ENCODE measurements around the gene LRRC45. TPM values are rescaled to one million over a fixed set of nuclear protein-coding genes. Genes with fewer than 3 reads are reported as not detected.

The LRRC45 gene
- total and polyA plus RNA-seq, 2 donors (not counting 3 experiments of a cell fraction or from before 2014, with no cell fraction given): 7.6 to 22.9 TPM

DNA sequence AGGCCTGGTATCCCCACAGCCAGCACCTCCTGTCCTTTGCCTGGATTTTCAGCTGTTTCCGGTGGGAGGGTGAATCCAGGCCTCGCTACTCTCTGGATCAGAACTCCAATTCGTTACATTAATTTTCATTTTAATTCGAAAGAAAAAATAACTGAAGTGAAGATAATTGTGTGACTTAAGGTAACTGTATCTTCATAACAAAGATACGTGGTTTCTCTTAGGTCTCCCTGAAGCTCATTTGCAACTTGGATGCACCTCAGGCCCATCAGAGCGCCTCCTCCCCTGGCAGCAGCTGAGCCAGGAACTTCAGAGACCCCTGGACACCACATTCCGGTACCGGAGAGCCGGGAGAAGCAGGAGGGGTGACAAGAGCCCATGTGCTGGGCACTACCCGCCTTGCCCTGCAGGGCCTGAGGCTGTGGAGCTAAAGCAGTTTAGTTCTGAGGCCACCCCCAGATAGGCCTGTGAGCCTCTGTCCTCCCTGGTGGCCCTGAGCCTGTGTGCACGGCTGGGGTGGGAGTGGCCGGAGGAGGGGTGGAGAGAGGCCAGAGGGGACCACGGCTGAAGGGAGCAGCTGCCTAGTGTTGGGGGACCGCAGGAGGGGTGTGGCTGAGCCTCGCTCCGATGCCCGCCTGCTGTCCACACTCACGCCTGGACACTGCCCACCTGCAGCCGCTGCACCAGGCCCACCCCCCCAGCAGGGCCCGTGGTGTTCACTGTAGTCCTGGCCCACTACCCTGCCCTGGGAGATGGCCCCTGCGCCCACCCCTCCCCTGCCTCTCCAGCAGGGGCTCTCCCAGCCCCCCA lies 53.9 kb downstream of the LRRC45 start:
- H3K27ac ChIP-seq (ENCODE audit: insufficient read depth, low read depth, low read length): no peak overlapping the region
- no peak overlapping the region for H3K4me2 ChIP-seq (ENCODE audit: insufficient read depth, low read length)
- no peak overlapping the region for H2AFZ ChIP-seq (ENCODE audit: low read depth, low read length)
- H3K9me3 ChIP-seq (replicated peaks; ENCODE audit: control insufficient read depth, insufficient read depth, low read length): no peaks in the 10 kb centered on the region
- DNase-seq (ENCODE audit: low read depth, low spot score): no peak
- ChIA-PET POLR2A (no interaction called here), CTCF (interaction anchor here (0.7 kb wide), 1 partner anchor 46 kb away, joined by 3 read pairs; no protein-coding TSS in a partner anchor)
- BruUV-seq (replicated peaks): no TSS peak
- H3K9me1 ChIP-seq (replicated peaks; ENCODE audit: control insufficient read depth, extremely low read depth, insufficient read depth, low read length): no peaks in the 10 kb centered on the region
- intact Hi-C loops (cut with micrococcal nuclease) (no loop called here), dilution Hi-C loops (cut with MboI; ENCODE audit: extremely low pct_ligation_motif_present, low sequenced_read_pairs) (no loop called here)
- peaks cover 16 to 26% of the 10 kb centered on the region in 2 experiments for H3K36me3 ChIP-seq (ENCODE audit: control insufficient read depth in 2 of 2, extremely low read depth in 1 of 2, insufficient read depth in 2 of 2, low read length in 2 of 2)
- H3K79me2 ChIP-seq (ENCODE audit: control insufficient read depth, insufficient read depth, low read length): no peaks in the 10 kb centered on the region
- no peak for FAIRE-seq
- H3K9ac ChIP-seq (replicated peaks; ENCODE audit: extremely low read depth, insufficient read depth, low read length): no peak overlapping the region
- no peaks in the 10 kb centered on the region for H3K27me3 ChIP-seq (ENCODE audit: control insufficient read depth in 2 of 2, insufficient read depth in 2 of 2, low read length in 2 of 2)
- no peak for TF ChIP-seq POLR2A (IDR thresholded peaks at IDR 0.05; ENCODE audit: low read depth, low read length)
- TF ChIP-seq MYC (IDR thresholded peaks at IDR 0.05; ENCODE audit: low read depth, low read length): no peak
- no peak for TF ChIP-seq GATA2 (IDR thresholded peaks at IDR 0.05; ENCODE audit: insufficient read depth, insufficient read length, low read depth, low read length)
- TF ChIP-seq POLR2AphosphoS5 (IDR thresholded peaks at IDR 0.05; ENCODE audit: insufficient read depth, low read depth, low read length): no peak
- TF ChIP-seq, protein P1, sequence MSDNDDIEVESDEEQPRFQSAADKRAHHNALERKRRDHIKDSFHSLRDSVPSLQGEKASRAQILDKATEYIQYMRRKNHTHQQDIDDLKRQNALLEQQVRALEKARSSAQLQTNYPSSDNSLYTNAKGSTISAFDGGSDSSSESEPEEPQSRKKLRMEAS (IDR thresholded peaks at IDR 0.05; ENCODE audit: insufficient read depth, insufficient read length): no peak
- TF ChIP-seq FOS (IDR thresholded peaks at IDR 0.05; ENCODE audit: borderline replicate concordance, insufficient read depth, low read length): no peak
- TF ChIP-seq, protein P2, sequence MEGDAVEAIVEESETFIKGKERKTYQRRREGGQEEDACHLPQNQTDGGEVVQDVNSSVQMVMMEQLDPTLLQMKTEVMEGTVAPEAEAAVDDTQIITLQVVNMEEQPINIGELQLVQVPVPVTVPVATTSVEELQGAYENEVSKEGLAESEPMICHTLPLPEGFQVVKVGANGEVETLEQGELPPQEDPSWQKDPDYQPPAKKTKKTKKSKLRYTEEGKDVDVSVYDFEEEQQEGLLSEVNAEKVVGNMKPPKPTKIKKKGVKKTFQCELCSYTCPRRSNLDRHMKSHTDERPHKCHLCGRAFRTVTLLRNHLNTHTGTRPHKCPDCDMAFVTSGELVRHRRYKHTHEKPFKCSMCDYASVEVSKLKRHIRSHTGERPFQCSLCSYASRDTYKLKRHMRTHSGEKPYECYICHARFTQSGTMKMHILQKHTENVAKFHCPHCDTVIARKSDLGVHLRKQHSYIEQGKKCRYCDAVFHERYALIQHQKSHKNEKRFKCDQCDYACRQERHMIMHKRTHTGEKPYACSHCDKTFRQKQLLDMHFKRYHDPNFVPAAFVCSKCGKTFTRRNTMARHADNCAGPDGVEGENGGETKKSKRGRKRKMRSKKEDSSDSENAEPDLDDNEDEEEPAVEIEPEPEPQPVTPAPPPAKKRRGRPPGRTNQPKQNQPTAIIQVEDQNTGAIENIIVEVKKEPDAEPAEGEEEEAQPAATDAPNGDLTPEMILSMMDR (IDR thresholded peaks at IDR 0.05; ENCODE audit: extremely low read depth in 1 of 2, insufficient read depth in 1 of 2, low read depth in 1 of 2, low read length in 2 of 2): no peak
- TF ChIP-seq EZH2 (IDR thresholded peaks at IDR 0.05; ENCODE audit: borderline replicate concordance, low read depth, low read length, severe bottlenecking): no peak
- TF ChIP-seq JUN (IDR thresholded peaks at IDR 0.05; ENCODE audit: borderline replicate concordance, insufficient read depth, insufficient read length, low read depth): no peak
- no peak overlapping the region for H3K4me3 ChIP-seq (replicated peaks in 1 of 3; ENCODE audit: insufficient read depth in 1 of 3, low read depth in 1 of 3, low read length in 3 of 3)
- H4K20me1 ChIP-seq (replicated peaks; ENCODE audit: control insufficient read depth, extremely low read depth, insufficient read depth, low read length): no peaks in the 10 kb centered on the region
- no peaks in the 10 kb centered on the region for H3K4me1 ChIP-seq (ENCODE audit: control insufficient read depth, extremely low read depth, insufficient read depth, low read length)

Measured in endothelial cell of umbilical vein (primary cell).